Peyer's patch (tissue), 4 donors: Measurements from ENCODE around the gene SEM1. TPM values are rescaled to one million over a fixed set of nuclear protein-coding genes. Genes with fewer than 3 reads are reported as not detected.

Experiments used
- DNase-seq, 3 donors: peaks; one replicate each; pipeline ENCODE4 v3.0.0-alpha.2; 2017 to 2019
- H3K27ac ChIP-seq, 4 donors: fragments of 200-600 bp; sonication (generic); one replicate each; pipeline ENCODE4 v1.5.1; 2016 to 2019
- H3K27me3 ChIP-seq, 2 donors: fragments of 200-600 bp; sonication (generic); one replicate each; pipeline ENCODE4 v1.5.1; 2019
- H3K36me3 ChIP-seq, 3 donors: fragments of 200-600 bp; sonication (generic); one replicate each; pipeline ENCODE4 v1.5.1; 2016 to 2019
- H3K4me1 ChIP-seq, 4 donors: fragments of 200-600 bp; sonication (generic); one replicate each; pipeline ENCODE4 v1.5.1; 2016 to 2019
- H3K4me3 ChIP-seq, 4 donors: fragments of 200-600 bp; sonication (generic); 1 replicate in 3 of 4; 2 replicates in 1 of 4; pipeline ENCODE4 v1.5.1; 2016 to 2019; ENCODE audit warnings: mild to moderate bottlenecking in 1 of 4
- H3K9me3 ChIP-seq, 4 donors: fragments of 200-600 bp; sonication (generic); one replicate each; pipeline ENCODE4 v1.5.1; 2016 to 2019; ENCODE audit warnings: mild to moderate bottlenecking in 1 of 4
- POLR2A ChIP-seq, 2 donors: fragments of 450-650 bp; IDR thresholded peaks; one replicate each; pipeline ENCODE4 v1.5.1; 2017; ENCODE audit warnings: antibody characterized with exemption in 2 of 2, mild to moderate bottlenecking in 2 of 2, moderate library complexity in 2 of 2
- total RNA-seq, 4 donors: library from RNA; depleted of rRNA; stranded (reverse); fragments of >200 nt; gene quantifications; one replicate each; pipeline ENCODE4 v1.1.0, GENCODE V29; 2016
- TF ChIP-seq, protein P1 (sequence below), 6 experiments: fragments of 450-650 bp in 4 of 6; fragments of 200-600 bp in 2 of 6; sonication (generic) in 1 of 6; IDR thresholded peaks; one replicate each; pipeline ENCODE4 v1.5.1; 2017 to 2019; ENCODE audit warnings: antibody characterized with exemption in 6 of 6, mild to moderate bottlenecking in 3 of 6, moderate library complexity in 1 of 6

SEM1 gene
- total RNA-seq, 4 donors from 2014 or later: 9.2 to 20.0 (median 15.3) TPM

DNA sequence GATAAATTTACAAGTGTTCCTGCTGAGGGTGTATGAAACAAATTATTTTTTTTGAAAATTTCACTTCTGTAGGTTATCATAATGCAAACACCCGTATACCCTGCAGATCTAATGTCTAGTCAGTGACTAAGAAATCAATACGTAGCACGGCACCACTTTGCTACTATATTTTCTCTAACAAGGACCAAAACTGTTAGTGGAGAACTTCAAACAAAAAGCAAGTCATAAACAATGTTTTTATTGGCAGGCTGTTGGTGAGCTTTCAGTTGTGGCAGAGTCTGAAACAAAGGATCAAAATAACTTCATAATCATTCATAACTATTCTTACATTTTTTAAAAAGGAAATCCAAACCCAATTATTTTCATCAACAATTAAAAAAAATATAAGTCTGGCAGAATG is 11.8 kb downstream of the SEM1 start:
- TF ChIP-seq POLR2A (IDR thresholded peaks at IDR 0.05): no peak
- TF ChIP-seq, protein P1, sequence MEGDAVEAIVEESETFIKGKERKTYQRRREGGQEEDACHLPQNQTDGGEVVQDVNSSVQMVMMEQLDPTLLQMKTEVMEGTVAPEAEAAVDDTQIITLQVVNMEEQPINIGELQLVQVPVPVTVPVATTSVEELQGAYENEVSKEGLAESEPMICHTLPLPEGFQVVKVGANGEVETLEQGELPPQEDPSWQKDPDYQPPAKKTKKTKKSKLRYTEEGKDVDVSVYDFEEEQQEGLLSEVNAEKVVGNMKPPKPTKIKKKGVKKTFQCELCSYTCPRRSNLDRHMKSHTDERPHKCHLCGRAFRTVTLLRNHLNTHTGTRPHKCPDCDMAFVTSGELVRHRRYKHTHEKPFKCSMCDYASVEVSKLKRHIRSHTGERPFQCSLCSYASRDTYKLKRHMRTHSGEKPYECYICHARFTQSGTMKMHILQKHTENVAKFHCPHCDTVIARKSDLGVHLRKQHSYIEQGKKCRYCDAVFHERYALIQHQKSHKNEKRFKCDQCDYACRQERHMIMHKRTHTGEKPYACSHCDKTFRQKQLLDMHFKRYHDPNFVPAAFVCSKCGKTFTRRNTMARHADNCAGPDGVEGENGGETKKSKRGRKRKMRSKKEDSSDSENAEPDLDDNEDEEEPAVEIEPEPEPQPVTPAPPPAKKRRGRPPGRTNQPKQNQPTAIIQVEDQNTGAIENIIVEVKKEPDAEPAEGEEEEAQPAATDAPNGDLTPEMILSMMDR (IDR thresholded peaks at IDR 0.05): no peak
- no peaks in the 10 kb centered on the region for H3K4me1 ChIP-seq
- DNase-seq: no peak

DNA sequence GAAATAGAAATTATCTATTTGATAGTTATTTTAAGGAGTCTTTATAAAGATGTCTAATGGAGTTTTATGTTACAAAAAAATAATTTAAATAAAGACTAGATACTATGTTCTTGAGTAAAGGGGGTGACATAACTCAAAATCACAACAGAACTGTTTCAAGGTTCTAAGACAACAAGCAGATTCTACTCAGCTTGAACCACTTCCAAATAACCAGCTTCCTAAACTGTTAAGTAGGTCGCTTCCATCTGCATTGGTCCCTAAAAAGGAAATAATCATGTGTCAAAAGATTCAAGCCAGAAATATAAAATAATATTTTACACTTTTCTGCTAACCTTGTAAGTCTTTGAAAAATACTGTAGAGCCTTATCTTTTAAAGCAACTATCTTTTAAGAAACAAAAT is 14.1 kb downstream of the SEM1 start:
- TF ChIP-seq POLR2A (IDR thresholded peaks at IDR 0.05): no peak
- TF ChIP-seq, protein P1 (IDR thresholded peaks at IDR 0.05): no peak
- Histone ChIP-seq H3K4me1 (no peaks in the 10 kb centered on the region), H3K27ac (no peak overlapping the region), H3K9me3 (no peaks in the 10 kb centered on the region), H3K27me3 (no peaks in the 10 kb centered on the region), H3K36me3 (peaks cover 0 to 21% (median 0%) of the 10 kb centered on the region in 3 donors), H3K4me3 (no peak overlapping the region)
- DNase-seq: no peak

More for the DNA sequence above, 11.8 kb downstream of the SEM1 start:
- Histone ChIP-seq H3K27ac (no peak overlapping the region), H3K4me3 (no peak overlapping the region), H3K9me3 (no peaks in the 10 kb centered on the region), H3K27me3 (no peaks in the 10 kb centered on the region), H3K36me3 (peaks cover 0 to 14% (median 0%) of the 10 kb centered on the region in 3 donors)

DNA sequence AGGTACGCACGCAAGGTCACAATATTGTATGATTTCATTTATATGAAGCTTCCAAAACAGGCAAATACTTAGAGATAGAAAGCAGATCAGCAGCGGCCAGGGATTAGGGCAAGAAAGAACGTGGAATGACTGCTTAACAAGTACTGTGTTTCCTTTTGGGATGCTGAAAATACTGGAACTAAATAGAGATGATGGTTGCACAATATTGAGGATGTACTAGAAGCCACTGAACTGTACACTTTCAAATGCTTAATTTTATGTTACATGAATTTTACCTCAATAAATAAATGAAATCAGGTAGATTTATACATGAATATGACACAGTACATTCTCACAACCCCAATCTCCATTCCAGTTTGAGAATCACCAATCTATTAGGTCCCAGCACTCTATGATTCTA is 15.6 kb downstream of the SEM1 start:
- TF ChIP-seq POLR2A (IDR thresholded peaks at IDR 0.05): no peak
- TF ChIP-seq, protein P1 (IDR thresholded peaks at IDR 0.05): no peak
- peaks cover 0 to 6% (median 0%) of the 10 kb centered on the region in 4 donors for H3K4me1 ChIP-seq
- DNase-seq: no peak

DNA sequence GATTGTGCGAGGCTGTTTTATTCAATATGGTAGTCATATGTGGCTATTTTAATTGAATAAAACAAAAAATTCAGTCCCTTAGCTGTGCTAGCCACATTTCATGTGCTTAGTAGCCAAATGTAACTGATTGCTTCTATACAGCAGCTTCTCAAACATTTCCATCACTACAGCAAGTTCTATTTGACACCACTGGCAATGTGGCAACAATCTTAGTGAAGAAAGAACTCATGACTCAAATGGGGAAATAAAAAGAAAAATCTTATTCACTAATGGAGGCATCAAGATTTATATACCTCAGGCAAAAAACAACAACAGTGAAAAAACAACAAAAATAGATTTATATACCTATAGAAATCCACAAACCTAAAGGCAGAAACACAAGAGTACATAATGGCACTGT is 17.9 kb downstream of the SEM1 start:
- peaks cover 0 to 6% (median 0%) of the 10 kb centered on the region in 4 donors for H3K4me1 ChIP-seq
- TF ChIP-seq, protein P1 (IDR thresholded peaks at IDR 0.05): no peak
- TF ChIP-seq POLR2A (IDR thresholded peaks at IDR 0.05): no peak
- DNase-seq: no peak

More for the DNA sequence above, 15.6 kb downstream of the SEM1 start:
- peaks cover 0 to 22% (median 0%) of the 10 kb centered on the region in 3 donors for H3K36me3 ChIP-seq
- H3K9me3 ChIP-seq: no peaks in the 10 kb centered on the region
- no peak overlapping the region for H3K27ac ChIP-seq
- H3K27me3 ChIP-seq: no peaks in the 10 kb centered on the region
- H3K4me3 ChIP-seq: no peak overlapping the region

DNA sequence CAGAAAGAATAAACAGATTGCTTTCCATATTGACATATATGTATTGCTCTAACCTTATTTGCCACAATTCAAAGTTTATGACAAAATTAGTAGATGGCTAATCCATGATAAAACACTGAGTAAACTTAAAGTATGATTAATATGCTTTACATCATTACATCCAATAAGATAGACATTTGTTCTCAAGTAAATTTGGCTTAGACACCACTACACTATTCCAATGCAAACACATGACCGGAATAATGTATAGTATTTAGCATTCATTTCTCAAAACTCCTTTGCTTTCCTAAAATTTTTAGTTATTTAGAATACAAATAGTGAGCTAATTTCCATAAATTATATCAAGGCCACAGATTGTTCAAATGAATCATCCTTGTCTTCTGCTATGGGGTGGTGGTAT is 20.2 kb downstream of the SEM1 start:
- Histone ChIP-seq H3K9me3 (no peaks in the 10 kb centered on the region), H3K27ac (no peak overlapping the region), H3K36me3 (peaks cover 0 to 21% (median 0%) of the 10 kb centered on the region in 3 donors), H3K4me1 (peaks cover 0 to 6% (median 0%) of the 10 kb centered on the region in 4 donors), H3K27me3 (no peaks in the 10 kb centered on the region), H3K4me3 (no peak overlapping the region)
- DNase-seq: no peak
- TF ChIP-seq, protein P1 (IDR thresholded peaks at IDR 0.05): no peak
- no peak for TF ChIP-seq POLR2A (IDR thresholded peaks at IDR 0.05)

More for the DNA sequence above, 17.9 kb downstream of the SEM1 start:
- H3K9me3 ChIP-seq: no peaks in the 10 kb centered on the region
- H3K36me3 ChIP-seq: peaks cover 0 to 22% (median 0%) of the 10 kb centered on the region in 3 donors
- no peaks in the 10 kb centered on the region for H3K27me3 ChIP-seq
- no peak overlapping the region for H3K4me3 ChIP-seq
- no peak overlapping the region for H3K27ac ChIP-seq

DNA sequence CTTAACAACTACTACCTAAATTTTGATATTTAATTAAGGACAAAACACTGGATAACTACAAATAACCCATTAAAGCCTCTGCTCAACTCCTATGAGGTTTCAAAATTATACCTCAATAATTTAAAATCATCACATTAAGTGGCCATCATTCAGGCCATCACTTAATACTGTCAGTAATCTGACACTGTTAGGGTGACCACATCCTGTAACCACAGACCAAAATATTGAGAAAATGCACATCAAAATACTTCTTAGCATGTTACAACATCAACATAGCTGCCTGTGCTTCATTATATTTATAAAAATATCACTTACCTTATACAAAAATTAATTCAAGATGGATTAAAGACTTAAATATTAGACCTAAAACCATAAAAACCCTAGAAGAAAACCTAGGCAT is 23.3 kb downstream of the SEM1 start:
- no peak for TF ChIP-seq POLR2A (IDR thresholded peaks at IDR 0.05)
- Histone ChIP-seq H3K4me1 (peaks cover 0 to 6% (median 0%) of the 10 kb centered on the region in 4 donors), H3K9me3 (no peaks in the 10 kb centered on the region), H3K27me3 (no peaks in the 10 kb centered on the region), H3K4me3 (no peak overlapping the region), H3K27ac (no peak overlapping the region), H3K36me3 (peaks cover 0 to 17% (median 0%) of the 10 kb centered on the region in 3 donors)
- DNase-seq: no peak
